GM19099 (cell line): ENCODE data around the gene PRMT7.

ENCODE experiments used
- POLR2A ChIP-seq: IDR thresholded peaks from 3 replicates; pipeline ENCODE4 v1.6.1; 2011; ENCODE audit warnings: low read depth; ENCODE audit not compliant: insufficient read length; ENCODE audit errors: extremely low read depth

PRMT7 gene

DNA sequence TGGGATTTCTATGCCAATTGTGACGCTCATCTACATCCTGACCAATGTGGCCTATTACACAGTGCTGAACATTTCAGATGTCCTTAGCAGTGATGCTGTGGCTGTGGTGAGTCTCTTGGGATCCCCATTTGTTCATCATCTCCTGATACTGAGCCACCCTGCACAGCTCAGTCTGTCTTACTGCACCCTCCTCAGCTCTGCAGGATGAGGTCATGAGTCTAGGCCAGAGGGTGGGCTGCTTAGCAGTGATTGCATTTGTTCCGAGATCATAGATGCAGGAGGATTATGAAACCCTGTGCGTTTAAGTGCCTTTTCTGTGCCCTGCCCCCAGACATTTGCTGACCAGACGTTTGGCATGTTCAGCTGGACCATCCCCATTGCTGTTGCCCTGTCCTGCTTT is 19.6 kb upstream of the PRMT7 start:
- TF ChIP-seq POLR2A: no peak

DNA sequence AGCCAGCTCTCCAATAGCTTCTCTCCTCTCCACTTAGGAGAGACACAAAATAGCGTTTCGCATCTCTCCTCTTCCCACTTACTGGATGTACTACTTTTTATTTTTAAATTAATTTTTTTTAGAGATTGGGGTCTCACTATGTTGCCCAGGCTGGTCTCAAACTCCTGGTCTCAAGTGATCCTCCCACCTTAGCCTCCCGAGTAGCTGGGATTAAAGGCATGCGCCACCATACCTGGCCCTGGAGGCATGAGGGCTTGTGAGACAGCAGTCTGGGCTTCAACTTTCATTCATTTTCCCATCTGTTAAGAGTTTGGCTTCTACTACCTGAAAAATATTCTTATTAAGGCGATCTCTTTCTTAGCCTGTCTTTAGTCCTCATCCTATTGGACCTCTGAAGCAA is 18.4 kb upstream of the PRMT7 start:
- TF ChIP-seq POLR2A: no peak

DNA sequence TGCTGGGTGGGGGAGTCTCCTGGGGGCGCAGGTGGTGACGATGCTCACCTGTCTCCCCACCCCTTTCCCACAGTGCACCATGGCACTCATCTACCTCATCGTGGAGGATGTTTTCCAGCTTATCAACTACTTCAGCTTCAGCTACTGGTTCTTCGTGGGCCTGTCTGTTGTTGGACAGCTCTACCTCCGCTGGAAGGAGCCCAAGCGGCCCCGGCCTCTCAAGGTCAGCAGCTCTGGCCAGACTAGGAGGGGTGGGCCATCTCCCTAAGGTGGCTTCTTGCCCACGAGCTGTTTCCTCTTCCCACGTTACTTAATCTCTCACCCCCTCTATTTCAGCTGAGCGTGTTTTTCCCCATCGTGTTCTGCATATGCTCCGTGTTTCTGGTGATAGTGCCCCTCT is 14.5 kb upstream of the PRMT7 start:
- TF ChIP-seq POLR2A: no peak

DNA sequence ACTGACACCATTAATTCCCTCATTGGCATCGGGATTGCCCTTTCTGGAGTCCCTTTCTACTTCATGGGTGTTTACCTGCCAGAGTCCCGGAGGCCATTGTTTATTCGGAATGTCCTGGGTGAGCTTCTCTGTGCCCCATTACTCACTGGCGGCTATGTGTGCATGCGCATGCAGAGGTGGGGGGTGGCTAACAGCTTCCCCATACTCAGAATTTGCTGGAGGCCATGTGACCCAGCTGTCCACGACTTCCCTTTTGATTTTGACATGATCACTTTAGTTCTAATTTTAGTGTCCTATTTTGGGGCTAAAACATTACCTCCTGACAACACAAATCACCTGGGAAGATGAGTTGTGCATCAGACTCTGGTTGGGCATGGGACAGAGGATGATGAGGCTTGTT is 14.1 kb upstream of the PRMT7 start:
- TF ChIP-seq POLR2A: no peak

DNA sequence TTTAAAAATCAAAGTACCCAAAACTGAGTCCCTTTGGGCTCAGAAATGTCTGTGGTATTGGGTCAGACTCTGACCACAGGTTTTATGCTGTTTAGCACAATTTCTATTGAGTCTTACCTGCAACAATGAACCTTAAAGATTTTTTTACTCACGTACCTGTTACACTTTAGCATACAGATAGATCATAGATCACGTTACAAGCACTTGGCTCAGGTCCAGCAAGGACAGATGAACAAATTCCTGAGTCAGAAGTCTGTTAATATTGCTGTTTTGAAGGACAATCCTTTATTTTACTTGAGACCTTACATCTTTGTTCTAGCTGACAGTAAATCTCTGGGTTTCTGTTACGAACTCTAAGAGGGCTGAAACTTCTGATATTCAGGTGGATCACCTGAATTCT is 12.9 kb upstream of the PRMT7 start:
- TF ChIP-seq POLR2A: no peak

DNA sequence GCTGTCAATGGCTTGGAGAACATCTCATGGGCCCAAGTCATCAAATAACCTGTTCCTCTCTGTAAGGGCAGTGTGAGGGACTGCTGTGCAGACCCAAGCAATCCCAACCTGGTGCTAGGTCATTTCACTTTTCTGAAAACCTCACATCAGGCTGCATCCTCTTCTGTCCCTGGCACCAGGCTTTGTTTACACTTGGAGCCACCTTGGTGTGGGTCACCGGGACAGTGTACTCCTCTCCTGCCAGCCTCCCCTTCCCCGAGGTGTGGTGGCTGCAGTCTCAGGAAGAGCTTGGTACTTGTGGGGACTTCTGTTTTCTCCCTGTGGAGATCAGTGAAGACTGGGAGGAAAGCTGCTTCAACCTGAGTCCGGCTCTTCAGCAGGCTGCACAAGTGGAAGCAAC is 12.5 kb upstream of the PRMT7 start:
- no peak for TF ChIP-seq POLR2A

DNA sequence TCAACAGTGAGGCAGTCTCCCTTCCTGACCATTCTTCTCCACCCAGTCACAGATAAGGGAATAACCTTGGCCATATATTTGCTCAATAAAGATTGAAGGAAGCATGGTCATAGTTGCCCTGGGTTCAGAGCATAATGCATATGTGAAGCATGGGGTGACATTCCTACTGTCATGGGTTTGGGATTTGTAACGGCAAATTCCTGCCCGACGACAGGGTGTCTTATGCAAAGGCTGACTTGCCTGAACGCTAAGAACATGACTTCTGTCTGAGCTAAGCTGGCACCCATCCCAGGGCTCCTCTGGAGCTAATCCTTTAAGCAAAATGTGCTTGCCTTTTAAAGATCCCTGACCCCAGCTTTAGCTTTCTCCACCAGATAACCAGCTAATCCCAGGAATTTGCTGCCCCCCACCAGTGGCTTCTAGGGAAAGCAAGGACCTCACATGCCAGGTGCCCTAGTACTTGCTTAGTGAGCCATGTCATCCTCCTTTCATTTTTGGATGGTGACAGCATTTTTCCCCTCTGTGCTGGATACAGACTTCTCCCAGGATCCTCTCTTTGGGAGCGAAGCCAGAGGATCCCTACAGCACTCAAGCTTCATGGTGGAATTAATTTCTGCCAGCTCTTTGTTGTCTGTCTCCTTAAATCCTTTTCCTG is 11.8 kb upstream of the PRMT7 start:
- no peak for TF ChIP-seq POLR2A

DNA sequence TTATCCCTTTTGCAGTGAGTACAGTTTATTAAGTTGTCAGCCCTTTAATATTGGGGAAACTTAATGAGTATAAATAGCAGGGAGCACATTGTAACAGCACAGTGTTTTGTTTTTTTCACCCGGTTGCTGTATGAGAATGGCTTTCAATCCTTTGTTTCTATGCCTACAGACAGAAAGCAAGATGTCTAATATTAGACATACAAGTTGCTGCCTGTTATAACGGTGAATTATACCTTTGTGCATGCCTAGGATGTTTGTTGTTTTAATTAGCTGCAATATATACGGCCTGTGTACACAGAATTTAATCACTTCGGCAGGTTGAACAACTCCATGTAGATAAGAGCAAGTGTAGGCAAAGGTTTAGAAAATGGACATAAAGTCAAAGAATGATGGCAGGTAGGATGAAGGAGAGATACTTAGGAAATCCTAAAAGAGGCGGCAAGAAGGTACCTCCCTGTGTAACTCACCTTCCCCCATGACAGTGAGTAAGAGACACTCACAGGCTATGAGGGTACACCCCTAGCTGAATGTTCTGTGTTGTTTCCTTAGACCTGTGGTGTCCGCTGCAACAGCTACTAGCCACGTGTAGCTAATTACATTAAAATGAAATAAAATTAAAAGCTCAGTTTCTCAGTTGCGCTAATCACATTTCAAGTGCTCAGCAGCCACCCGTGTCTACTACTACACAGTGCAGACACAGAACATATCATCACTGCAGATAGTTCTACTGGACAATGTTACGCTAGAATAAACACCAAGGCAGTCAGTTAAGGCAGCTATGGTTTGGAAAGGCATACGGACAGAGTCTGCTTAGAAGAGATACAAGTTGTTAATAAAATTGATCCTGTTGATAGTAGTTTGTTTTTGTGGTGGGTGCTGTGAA is 11.0 kb upstream of the PRMT7 start:
- no peak for TF ChIP-seq POLR2A

DNA sequence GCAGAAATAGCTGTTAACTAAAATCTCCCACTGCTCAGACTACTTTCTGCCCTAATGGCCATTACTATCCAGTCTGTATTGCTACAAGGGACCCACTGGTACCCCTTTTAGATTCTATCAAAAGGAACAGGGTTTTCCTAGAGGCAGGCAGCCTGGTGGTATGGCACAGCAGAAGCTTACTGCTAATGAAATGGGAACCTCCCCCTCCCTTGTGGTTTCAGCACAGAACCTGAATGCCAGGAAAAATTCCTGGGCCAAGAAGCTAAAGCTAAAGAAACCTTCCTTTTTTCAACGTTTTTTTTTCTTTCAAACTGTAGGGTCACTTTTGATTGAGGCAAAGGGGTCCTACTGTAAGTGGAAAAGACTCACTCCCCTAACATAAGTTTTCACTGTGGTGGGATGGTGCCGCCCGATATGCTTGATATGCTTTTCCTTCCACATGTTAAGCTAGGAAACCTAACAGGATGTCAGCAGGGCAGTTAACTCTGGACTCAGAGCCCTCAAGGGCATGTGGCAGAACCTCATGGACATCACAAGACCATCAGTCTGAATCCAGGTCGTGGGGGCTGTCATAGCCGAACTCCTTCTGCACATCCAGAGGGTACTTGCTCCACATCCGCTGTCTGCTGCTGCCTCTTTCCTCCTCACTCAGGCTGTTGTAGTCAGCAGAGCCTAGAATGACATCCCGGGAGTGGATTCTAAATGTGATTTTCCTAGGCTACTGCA is 9.9 kb upstream of the PRMT7 start:
- no peak for TF ChIP-seq POLR2A

DNA sequence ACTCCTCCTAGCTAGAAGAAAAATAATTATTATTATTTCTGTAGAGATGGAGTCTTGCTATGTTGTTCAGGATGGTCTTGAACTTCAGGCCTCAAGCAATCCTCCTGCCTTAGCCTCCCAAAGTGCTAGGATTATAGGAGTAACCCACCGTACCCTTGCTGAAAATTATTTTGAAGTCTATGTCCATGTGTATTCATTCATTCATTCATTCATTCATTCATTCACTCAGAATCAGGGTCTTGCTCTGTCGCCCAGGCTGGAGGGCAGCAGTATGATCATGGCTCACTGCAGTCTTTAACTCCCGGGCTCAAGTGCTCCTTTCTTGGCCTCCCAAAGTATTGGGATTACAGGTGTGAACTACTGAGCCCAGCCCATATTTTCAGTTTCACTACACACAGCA is 4.2 kb upstream of the PRMT7 start:
- no peak for TF ChIP-seq POLR2A

DNA sequence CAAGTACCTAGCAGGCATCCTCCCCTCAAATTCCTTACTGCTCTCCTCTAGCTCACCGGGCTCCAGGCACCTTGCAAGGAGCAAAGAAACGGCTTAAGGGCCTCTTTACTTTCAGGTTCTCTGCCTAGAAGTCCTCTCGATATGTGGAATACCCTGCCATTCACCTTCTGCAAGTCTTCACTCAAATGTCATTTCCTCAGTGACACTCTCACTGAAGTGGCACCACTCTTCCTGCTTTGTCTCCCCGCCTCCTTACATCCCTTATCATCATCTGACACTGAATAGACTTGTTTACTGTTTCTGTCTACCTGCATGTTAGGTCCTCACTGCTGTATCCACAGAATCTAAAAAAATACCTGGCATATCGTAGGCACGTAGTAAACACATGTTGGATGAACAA is 1.0 kb upstream of the PRMT7 start:
- TF ChIP-seq POLR2A: no peak

DNA sequence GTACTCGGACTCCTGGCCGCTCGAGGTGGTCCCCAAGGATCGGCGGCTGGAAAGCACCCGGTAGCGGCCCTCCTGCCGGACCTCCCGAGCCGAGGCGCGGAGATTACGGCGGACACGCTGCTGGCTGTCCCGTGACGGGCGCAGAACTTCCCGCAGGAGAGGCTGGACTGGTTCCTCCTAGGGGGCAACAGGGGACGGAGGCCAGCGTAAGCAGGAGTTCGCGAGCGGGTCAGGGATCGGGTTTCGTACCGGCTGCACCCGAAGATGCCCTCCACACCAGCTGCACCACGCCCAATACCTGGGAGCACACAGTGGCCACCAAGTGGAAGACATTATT is 414 bp upstream of the PRMT7 start:
- TF ChIP-seq POLR2A: no peak

DNA sequence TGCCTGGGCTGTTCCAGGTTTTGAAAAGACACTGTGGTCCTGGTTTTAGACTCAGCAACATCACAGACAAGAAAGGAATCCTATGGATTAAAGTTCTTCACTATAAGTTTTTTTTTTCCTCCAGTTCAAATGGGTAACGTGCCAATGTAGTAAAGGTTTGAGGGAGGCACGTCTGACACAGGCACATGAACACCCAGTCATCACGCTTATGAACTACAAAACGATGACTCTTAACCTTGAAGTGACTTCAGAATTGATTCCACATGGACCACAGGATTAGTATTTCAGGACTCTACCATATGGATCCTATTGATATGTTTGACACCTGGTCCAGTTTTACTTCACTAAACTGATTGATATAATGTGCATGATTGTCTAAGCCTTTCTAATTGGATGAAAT is 2.3 kb downstream of the PRMT7 start:
- TF ChIP-seq POLR2A: no peak

DNA sequence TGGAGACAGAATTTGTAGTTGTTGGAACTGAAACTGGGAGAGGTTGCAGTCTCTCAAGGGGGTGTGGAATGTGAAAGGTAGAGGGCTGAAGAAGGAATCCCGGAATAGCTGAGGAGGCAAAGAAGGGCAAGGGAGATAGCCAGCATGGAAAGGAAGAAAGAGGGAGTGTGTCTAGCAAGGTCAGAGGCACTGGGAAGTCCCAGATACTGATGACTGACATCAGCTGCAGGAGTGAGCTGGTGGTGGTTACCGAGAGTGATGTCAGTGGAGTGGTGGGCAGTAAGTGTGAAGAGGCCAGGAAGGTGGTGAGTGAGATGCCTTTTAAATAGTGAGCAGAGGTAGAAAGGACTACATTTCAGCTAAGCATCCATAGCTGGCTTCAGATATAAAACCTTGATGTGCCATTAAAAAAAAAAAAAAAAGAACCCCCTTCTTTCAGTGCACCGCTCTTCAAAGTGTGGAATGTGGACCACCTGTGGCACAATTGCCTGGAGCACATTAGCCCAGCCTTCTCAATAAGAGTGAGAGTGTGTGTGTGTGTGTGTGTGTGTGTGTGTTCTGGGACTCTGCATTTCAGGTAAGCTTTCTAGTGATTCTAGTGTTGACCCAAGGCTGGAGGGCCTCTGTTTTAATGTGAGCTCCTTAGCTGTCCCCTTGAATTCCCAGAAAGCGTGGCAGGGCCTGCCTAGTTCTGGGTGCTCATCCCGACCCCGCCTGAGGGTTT is 8.5 kb downstream of the PRMT7 start:
- TF ChIP-seq POLR2A: no peak

DNA sequence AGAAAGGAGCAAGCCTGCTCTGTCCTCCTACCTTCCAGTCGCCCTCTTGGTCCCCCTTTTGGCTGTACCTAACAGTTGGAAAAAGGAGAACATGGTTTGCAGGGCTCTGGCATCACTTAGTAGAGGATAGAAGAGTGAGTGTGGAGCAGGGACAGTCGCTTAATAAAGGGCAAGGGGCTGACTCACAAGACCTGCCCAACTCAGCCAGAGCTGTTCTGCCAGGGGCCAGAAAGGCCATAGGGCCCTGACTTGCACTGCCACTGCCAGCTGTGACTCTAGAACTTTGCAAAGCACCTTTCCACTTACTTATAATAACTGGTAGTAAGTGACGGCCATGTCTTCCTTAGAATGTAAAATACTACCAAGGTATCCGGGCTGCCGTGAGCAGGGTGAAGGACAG is 13.5 kb downstream of the PRMT7 start:
- no peak for TF ChIP-seq POLR2A

DNA sequence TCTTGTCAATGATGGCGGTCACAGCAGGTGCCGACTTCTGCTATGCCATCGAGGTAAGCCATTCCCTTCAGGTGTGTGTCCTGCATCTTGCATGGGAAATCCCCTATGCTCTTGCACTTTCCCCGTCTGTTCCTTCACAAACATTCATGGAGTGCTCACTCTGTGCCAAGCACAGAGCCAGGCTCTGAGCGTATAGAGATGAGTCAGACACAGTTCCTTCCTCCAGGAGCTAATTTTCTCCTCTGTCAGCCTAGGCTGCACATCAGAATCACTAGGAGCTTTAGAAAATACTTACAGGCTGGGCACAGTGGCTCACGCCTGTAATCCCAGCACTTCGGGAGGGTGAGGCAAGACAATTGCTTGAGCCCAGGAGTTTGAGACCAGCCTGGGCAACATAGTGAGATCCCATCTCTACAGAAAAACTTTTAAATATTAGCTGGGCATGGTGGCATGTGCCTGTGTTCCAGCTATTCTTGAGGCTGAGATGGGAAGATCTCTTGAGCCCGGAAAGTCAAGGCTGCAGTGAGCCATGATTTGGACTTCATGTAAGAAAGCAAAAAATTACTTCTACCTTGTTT is 14.1 kb downstream of the PRMT7 start:
- TF ChIP-seq POLR2A: no peak
